H9 (cell line): ENCODE data around the gene GAPDH. TPM values are rescaled to one million over a fixed set of nuclear protein-coding genes. Genes with fewer than 3 reads are reported as not detected.

Experiments
- DNase-seq: peaks from one replicate; pipeline ENCODE4 v3.0.0-alpha.2; 2017
- H2AFZ ChIP-seq: one replicate; pipeline ENCODE4 v1.6.1; 2013; ENCODE audit warnings: mild to moderate bottlenecking, low read length, control low read depth, moderate library complexity
- H2AK5ac ChIP-seq: 2 replicates; pipeline ENCODE4 v1.6.1; 2013; ENCODE audit warnings: low read length, control low read depth, mixed read lengths; ENCODE audit not compliant: insufficient read length
- H2BK120ac ChIP-seq: one replicate; pipeline ENCODE4 v1.6.1; 2013; ENCODE audit warnings: low read depth, mild to moderate bottlenecking, low read length, control low read depth, inconsistent platforms; ENCODE audit not compliant: poor library complexity, severe bottlenecking
- H2BK12ac ChIP-seq: 2 replicates; pipeline ENCODE4 v1.6.1; 2013; ENCODE audit warnings: low read length, control low read depth, mixed read lengths, low read depth; ENCODE audit not compliant: insufficient read length
- H2BK15ac ChIP-seq: 2 replicates; pipeline ENCODE4 v1.6.1; 2013; ENCODE audit warnings: low read depth, low read length, control low read depth
- H2BK20ac ChIP-seq: one replicate; pipeline ENCODE4 v1.6.1; 2013; ENCODE audit warnings: low read depth, mild to moderate bottlenecking, low read length, control low read depth, inconsistent platforms; ENCODE audit not compliant: poor library complexity, severe bottlenecking
- H2BK5ac ChIP-seq: 2 replicates; pipeline ENCODE4 v1.6.1; 2013; ENCODE audit warnings: low read length, control low read depth, mixed read lengths; ENCODE audit not compliant: insufficient read length
- H3K14ac ChIP-seq: 2 replicates; pipeline ENCODE4 v1.6.1; 2013; ENCODE audit warnings: low read length, control low read depth; ENCODE audit not compliant: insufficient read depth
- H3K18ac ChIP-seq: 2 replicates; pipeline ENCODE4 v1.6.1; 2013; ENCODE audit warnings: low read depth, mild to moderate bottlenecking, mixed read lengths, low read length, control low read depth; ENCODE audit not compliant: insufficient read length
- H3K23ac ChIP-seq: 2 replicates; pipeline ENCODE4 v1.6.1; 2013; ENCODE audit warnings: low read length, control low read depth, mixed read lengths, low read depth; ENCODE audit not compliant: insufficient read length
- H3K23me2 ChIP-seq: 2 replicates; pipeline ENCODE4 v1.6.1; 2013; ENCODE audit warnings: low read depth, mild to moderate bottlenecking, mixed read lengths, low read length, control low read depth; ENCODE audit not compliant: insufficient read length, poor library complexity, severe bottlenecking
- H3K27ac ChIP-seq: 2 replicates; pipeline ENCODE4 v1.5.1; 2013; ENCODE audit warnings: low read length, control low read depth, mixed read lengths, low read depth; ENCODE audit not compliant: insufficient read length
- H3K27me3 ChIP-seq: 2 replicates; pipeline ENCODE4 v1.6.1; 2013; ENCODE audit warnings: low read length, control low read depth, inconsistent platforms; ENCODE audit not compliant: insufficient read depth
- H3K4ac ChIP-seq: 2 replicates; pipeline ENCODE4 v1.6.1; 2013; ENCODE audit warnings: low read depth, mild to moderate bottlenecking, control low read depth, inconsistent platforms, low read length, moderate library complexity
- H3K4me1 ChIP-seq: 2 replicates; pipeline ENCODE4 v1.6.1; 2013; ENCODE audit warnings: low read length, control low read depth, inconsistent platforms; ENCODE audit not compliant: insufficient read depth
- H3K4me2 ChIP-seq: 2 replicates; pipeline ENCODE4 v1.6.1; 2013; ENCODE audit warnings: low read length, control low read depth, mixed read lengths; ENCODE audit not compliant: insufficient read length, insufficient read depth
- H3K56ac ChIP-seq: 2 replicates; pipeline ENCODE4 v1.6.1; 2013; ENCODE audit warnings: low read depth, mild to moderate bottlenecking, mixed read lengths, low read length, control low read depth; ENCODE audit not compliant: insufficient read length
- H3K79me1 ChIP-seq: 2 replicates; pipeline ENCODE4 v1.6.1; 2013; ENCODE audit warnings: low read depth, mild to moderate bottlenecking, moderate library complexity, low read length, control low read depth, inconsistent platforms; ENCODE audit not compliant: insufficient read depth, poor library complexity, severe bottlenecking
- H3K79me2 ChIP-seq: 2 replicates; pipeline ENCODE4 v1.6.1; 2013; ENCODE audit warnings: low read length, control low read depth, inconsistent platforms; ENCODE audit not compliant: insufficient read depth
- H3K9ac ChIP-seq: 2 replicates; pipeline ENCODE4 v1.6.1; 2013; ENCODE audit warnings: low read length, control low read depth, mixed read lengths; ENCODE audit not compliant: insufficient read length; ENCODE audit errors: extremely low read depth
- H3K9me3 ChIP-seq: one replicate; pipeline ENCODE4 v1.6.1; 2013; ENCODE audit warnings: low read depth, low read length, inconsistent platforms; ENCODE audit not compliant: control insufficient read depth
- H3T11ph ChIP-seq: one replicate; pipeline ENCODE4 v1.6.1; 2013; ENCODE audit warnings: mild to moderate bottlenecking, low read length, control low read depth, inconsistent platforms
- H4K20me1 ChIP-seq: one replicate; pipeline ENCODE4 v1.6.1; 2013; ENCODE audit not compliant: control insufficient read depth, insufficient read length, insufficient read depth
- H4K5ac ChIP-seq: 2 replicates; pipeline ENCODE4 v1.6.1; 2013; ENCODE audit warnings: low read depth, mild to moderate bottlenecking, mixed read lengths, low read length, control low read depth; ENCODE audit not compliant: insufficient read length
- H4K8ac ChIP-seq: replicated peaks from 2 replicates; pipeline ENCODE4 v1.6.1; 2013; ENCODE audit warnings: low read length, control low read depth, mixed read lengths, low read depth; ENCODE audit not compliant: insufficient read length
- H4K91ac ChIP-seq: 2 replicates; pipeline ENCODE4 v1.6.1; 2013; ENCODE audit warnings: low read depth, mild to moderate bottlenecking, moderate library complexity, mixed read lengths, low read length, control low read depth; ENCODE audit not compliant: insufficient read length
- H3K27ac Mint-ChIP-seq, 3 experiments: 2 replicates in 2 of 3; 3 replicates in 1 of 3; pipeline ENCODE4 v1.8.0; 2020 to 2021; ENCODE audit warnings: mixed read lengths in 3 of 3, mild to moderate bottlenecking in 1 of 3, moderate library complexity in 1 of 3
- H3K27me3 Mint-ChIP-seq: 2 replicates; pipeline ENCODE4 v1.8.0; 2021; ENCODE audit warnings: low read depth, mild to moderate bottlenecking, moderate library complexity, mixed read lengths
- H3K36me3 Mint-ChIP-seq, 3 experiments: 2 replicates in 2 of 3; 3 replicates in 1 of 3; pipeline ENCODE4 v1.8.0; 2020 to 2021; ENCODE audit warnings: low read depth in 3 of 3, mixed read lengths in 3 of 3; ENCODE audit not compliant: insufficient read depth in 1 of 3
- H3K4me1 Mint-ChIP-seq, 2 experiments: 2 replicates each; pipeline ENCODE4 v1.8.0; 2020; ENCODE audit warnings: mixed read lengths in 2 of 2
- H3K4me3 Mint-ChIP-seq, 2 experiments: 2 replicates in 1 of 2; 3 replicates in 1 of 2; pipeline ENCODE4 v1.8.0; 2020 to 2021; ENCODE audit warnings: mild to moderate bottlenecking in 2 of 2, mixed read lengths in 2 of 2, moderate library complexity in 1 of 2
- H3K9me3 Mint-ChIP-seq, 2 experiments: 2 replicates in 1 of 2; 3 replicates in 1 of 2; pipeline ENCODE4 v1.8.0; 2020; ENCODE audit warnings: mild to moderate bottlenecking in 2 of 2, mixed read lengths in 2 of 2, moderate library complexity in 1 of 2
- CTCF ChIP-seq: fragments of 200-600 bp; sonication (generic); conservative IDR thresholded peaks from 3 replicates; pipeline ENCODE4 v1.8.0; 2021; ENCODE audit warnings: antibody characterized with exemption, mild to moderate bottlenecking
- WGBS: extraction: QIAGEN DNeasy Blood & Tissue Kit; methylation state at CpG from one replicate; pipeline ENCODE4 v1.1.7; 2013; ENCODE audit warnings: missing lambda C conversion rate, low lambda C conversion rate, mixed read lengths; ENCODE audit not compliant: insufficient read length; ENCODE audit errors: extremely low coverage; 5-methylcytosine and 5-hydroxymethylcytosine counted together
- total RNA-seq: library from RNA; stranded (reverse); gene quantifications from 2 replicates; pipeline ENCODE4 v1.2.1, GENCODE V29; 2021

Gene GAPDH
- total RNA-seq, 1 experiment from 2014 or later, result 4,581 TPM

DNA sequence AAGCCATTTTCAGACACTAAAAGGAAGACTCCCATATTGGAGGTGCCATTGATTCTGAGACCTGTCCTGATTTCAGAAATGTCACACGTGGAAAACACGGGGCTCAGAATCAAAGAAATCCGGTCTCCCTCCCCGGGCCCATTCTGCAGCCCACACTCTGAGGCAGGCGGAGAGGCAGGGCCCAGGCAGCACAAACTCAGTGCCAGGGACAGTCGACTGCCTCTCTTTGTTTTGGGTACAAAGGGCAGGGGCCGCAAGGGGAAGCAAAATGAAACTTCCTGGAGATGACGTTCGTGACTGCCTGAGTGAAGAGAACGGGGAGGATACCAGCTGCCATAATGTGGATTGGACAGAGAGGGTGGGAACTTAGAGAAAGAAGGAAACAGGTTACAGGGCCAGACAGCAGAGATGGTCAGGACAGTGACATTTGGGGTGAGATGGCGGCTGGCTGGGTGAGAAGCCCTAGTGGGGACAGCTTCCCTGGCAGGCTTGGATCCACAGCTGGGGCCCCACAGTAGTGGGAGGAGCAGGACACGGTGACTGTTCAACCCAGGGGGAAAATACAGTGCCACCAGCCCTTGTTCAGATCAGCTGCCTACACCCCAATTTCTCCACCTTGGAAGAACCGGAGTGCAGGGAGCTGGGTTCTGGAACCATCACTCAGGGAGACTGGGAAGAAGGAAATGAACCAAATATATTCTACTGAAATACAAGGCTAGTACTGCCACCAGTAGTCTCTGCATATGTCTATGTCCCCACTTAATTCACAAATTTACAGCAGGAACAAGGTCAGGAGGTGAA lies 8.1 kb downstream of the GAPDH start:
- peak; percentile 28 for DNase-seq
- Mint-ChIP-seq H3K27me3 (peaks cover 5% of the 10 kb centered on the region; the same call in 1 of the 2 replicates), H3K4me3 (no peak overlapping the region), H3K36me3 (peaks cover 37 to 77% (median 56%) of the 10 kb centered on the region in 3 experiments), H3K4me1 (peaks cover 24 to 25% of the 10 kb centered on the region in 2 experiments), H3K27ac (peak overlapping the region in 1 of 3 experiments; percentile 20; a peak in 4 of 7 replicates), H3K9me3 (no peaks in the 10 kb centered on the region; a peak in 1 of 5 replicates)
- no peak overlapping the region for H3T11ph ChIP-seq
- no peaks in the 10 kb centered on the region for H3K79me2 ChIP-seq
- WGBS, result no CpG with 5 or more reads among the region's 13 CpGs
- H2AFZ ChIP-seq, result no peak overlapping the region
- no peak overlapping the region for H3K4me2 ChIP-seq
- H3K4ac ChIP-seq, result no peak overlapping the region
- H3K27ac ChIP-seq, result no peak overlapping the region
- no peak overlapping the region for H2BK15ac ChIP-seq
- no peak overlapping the region for H2BK120ac ChIP-seq
- H2AK5ac ChIP-seq, result no peak overlapping the region
- H3K4me1 ChIP-seq, result no peaks in the 10 kb centered on the region
- no peaks in the 10 kb centered on the region for H3K9me3 ChIP-seq
- H4K20me1 ChIP-seq, result peaks cover 2% of the 10 kb centered on the region
- no peaks in the 10 kb centered on the region for H3K79me1 ChIP-seq
- no peaks in the 10 kb centered on the region for H3K23me2 ChIP-seq
- no peak overlapping the region for H4K5ac ChIP-seq
- no peak for TF ChIP-seq CTCF
- no peak overlapping the region for H3K23ac ChIP-seq
- no peak overlapping the region for H3K14ac ChIP-seq
- no peak overlapping the region for H3K18ac ChIP-seq
- no peak overlapping the region for H4K8ac ChIP-seq
- no peaks in the 10 kb centered on the region for H3K27me3 ChIP-seq
- no peak overlapping the region for H4K91ac ChIP-seq
- no peak overlapping the region for H3K56ac ChIP-seq
- H2BK20ac ChIP-seq, result no peak overlapping the region
- H2BK5ac ChIP-seq, result no peak overlapping the region
- H3K9ac ChIP-seq, result no peak overlapping the region
- no peak overlapping the region for H2BK12ac ChIP-seq
